Subcutaneous abdominal adipose tissue (tissue), 5 donors: ENCODE data around the gene ZNF230.

Experiments
- H3K27ac ChIP-seq: one replicate; pipeline ENCODE4 v1.7.0; 2013; ENCODE audit warnings: low read depth, mild to moderate bottlenecking, inconsistent platforms, low read length, moderate library complexity
- H3K27me3 ChIP-seq, 5 donors: one replicate each; pipeline ENCODE4 v1.7.0; 2013; ENCODE audit warnings: low read length in 5 of 5, inconsistent platforms in 1 of 5; ENCODE audit not compliant: control insufficient read depth in 5 of 5, insufficient read depth in 4 of 5
- H3K36me3 ChIP-seq, 5 donors: one replicate each; pipeline ENCODE4 v1.7.0; 2013; ENCODE audit warnings: low read length in 5 of 5; ENCODE audit not compliant: control insufficient read depth in 5 of 5, insufficient read depth in 5 of 5
- H3K4me1 ChIP-seq, 5 donors: one replicate each; pipeline ENCODE4 v1.7.0; 2013; ENCODE audit warnings: low read length in 5 of 5, mild to moderate bottlenecking in 3 of 5, moderate library complexity in 1 of 5; ENCODE audit not compliant: control insufficient read depth in 5 of 5, insufficient read depth in 5 of 5
- H3K4me3 ChIP-seq, 5 donors: one replicate each; pipeline ENCODE4 v1.7.0; 2013; ENCODE audit warnings: low read length in 5 of 5, low read depth in 1 of 5
- H3K9ac ChIP-seq, 5 donors: one replicate each; pipeline ENCODE4 v1.7.0; 2013; ENCODE audit warnings: low read length in 5 of 5, mild to moderate bottlenecking in 4 of 5, moderate library complexity in 3 of 5
- H3K9me3 ChIP-seq, 5 donors: one replicate each; pipeline ENCODE4 v1.7.0; 2013; ENCODE audit warnings: low read length in 5 of 5; ENCODE audit not compliant: control insufficient read depth in 5 of 5
- donor health status: healthy.
- donor health status: healthy.
- donor health status: healthy.
- donor health status: healthy.
- donor health status: healthy.

The ZNF230 gene

GRCh38 chr19:44025217-44025936 is 22.6 kb downstream of the ZNF230 start, which contains the start of gene ZNF222:
Gene ZNF222 (plus strand): TSS chr19:44025379. CDS start chr19:44025437, 58 bp downstream.
- Histone ChIP-seq H3K27ac (peak within 1 kb of the TSS; percentile 60), H3K27me3 (no peaks in the 10 kb centered on the region), H3K9me3 (peaks cover 17 to 39% (median 23%) of the 10 kb centered on the region in 5 donors), H3K4me3 (peak within 1 kb of the TSS; percentile 70 to 94 (median 92)), H3K4me1 (peaks cover 0 to 15% (median 14%) of the 10 kb centered on the region in 5 donors), H3K36me3 (peaks cover 32 to 38% (median 35%) of the 10 kb centered on the region in 5 donors), H3K9ac (peak within 1 kb of the TSS; percentile 50 to 88 (median 79))

GRCh38 chr19:44026622-44027021 is 23.9 kb downstream of the ZNF230 start:
- Histone ChIP-seq H3K27me3 (no peaks in the 10 kb centered on the region), H3K36me3 (peaks cover 41 to 51% (median 46%) of the 10 kb centered on the region in 5 donors), H3K4me3 (peak overlapping the region in 1 of 5 donors; percentile 0), H3K27ac (no peak overlapping the region), H3K4me1 (peaks cover 0 to 15% (median 14%) of the 10 kb centered on the region in 5 donors), H3K9ac (no peak overlapping the region), H3K9me3 (peaks cover 27 to 47% (median 32%) of the 10 kb centered on the region in 5 donors)

- H3K27ac ChIP-seq, result no peak overlapping the region
- H3K9me3 ChIP-seq, result peaks cover 53 to 99% (median 79%) of the 10 kb centered on the region in 5 donors
- H3K4me3 ChIP-seq, result peak overlapping the region; percentile 9 to 65 (median 50)
- H3K9ac ChIP-seq, result no peak overlapping the region
- no peaks in the 10 kb centered on the region for H3K27me3 ChIP-seq
- no peaks in the 10 kb centered on the region for H3K4me1 ChIP-seq
- H3K36me3 ChIP-seq, result peaks cover 49 to 57% (median 52%) of the 10 kb centered on the region in 5 donors
These were observed 29.3 kb downstream of the ZNF230 start for GRCh38 chr19:44032001-44032610.

- Histone ChIP-seq H3K27me3 (no peaks in the 10 kb centered on the region), H3K9ac (no peak overlapping the region), H3K27ac (no peak overlapping the region), H3K36me3 (no peaks in the 10 kb centered on the region), H3K4me1 (no peaks in the 10 kb centered on the region), H3K9me3 (peaks cover 16 to 50% (median 30%) of the 10 kb centered on the region in 5 donors), H3K4me3 (no peak overlapping the region)
These were observed 39.4 kb downstream of the ZNF230 start for GRCh38 chr19:44042147-44042546.

- Histone ChIP-seq H3K27me3 (peaks cover 0 to 10% (median 6%) of the 10 kb centered on the region in 5 donors), H3K36me3 (peaks cover 4 to 9% (median 4%) of the 10 kb centered on the region in 5 donors), H3K27ac (peak overlapping the region; percentile 76), H3K4me3 (peak overlapping the region; percentile 68 to 96 (median 93)), H3K9me3 (peaks cover 0 to 10% (median 0%) of the 10 kb centered on the region in 5 donors), H3K9ac (peak overlapping the region in 4 of 5 donors; percentile 44 to 82 (median 54)), H3K4me1 (peaks cover 3 to 20% (median 16%) of the 10 kb centered on the region in 5 donors)
These were observed 48.2 kb downstream of the ZNF230 start for GRCh38 chr19:44050740-44051649.

- H3K36me3 ChIP-seq, result peaks cover 5 to 10% (median 6%) of the 10 kb centered on the region in 5 donors
- H3K9me3 ChIP-seq, result peaks cover 0 to 8% (median 0%) of the 10 kb centered on the region in 5 donors
- H3K4me1 ChIP-seq, result peaks cover 3 to 20% (median 16%) of the 10 kb centered on the region in 5 donors
- H3K27ac ChIP-seq, result peak within 1 kb of the TSS; percentile 76
- peaks cover 0 to 10% (median 6%) of the 10 kb centered on the region in 5 donors for H3K27me3 ChIP-seq
- H3K9ac ChIP-seq, result peak within 1 kb of the TSS; percentile 77 to 97 (median 82)
- peak within 1 kb of the TSS; percentile 68 to 96 (median 93) for H3K4me3 ChIP-seq
These were observed 49.1 kb downstream of the ZNF230 start, which contains the start of gene ZNF223 for GRCh38 chr19:44051650-44052402. Gene ZNF223 (plus strand): TSS chr19:44052036. CDS start chr19:44055177, 3,141 bp downstream.

GRCh38 chr19:44055870-44056269 is 53.1 kb downstream of the ZNF230 start:
- no peak overlapping the region for H3K9ac ChIP-seq
- peaks cover 3 to 18% (median 16%) of the 10 kb centered on the region in 5 donors for H3K4me1 ChIP-seq
- H3K4me3 ChIP-seq, result peak overlapping the region in 1 of 5 donors; percentile 17
- H3K9me3 ChIP-seq, result peaks cover 0 to 10% (median 6%) of the 10 kb centered on the region in 5 donors
- H3K36me3 ChIP-seq, result peaks cover 12 to 40% (median 37%) of the 10 kb centered on the region in 5 donors
- H3K27me3 ChIP-seq, result peaks cover 0 to under 1% (median 0%) of the 10 kb centered on the region in 5 donors
- H3K27ac ChIP-seq, result no peak overlapping the region

- Histone ChIP-seq H3K4me3 (peak overlapping the region in 2 of 5 donors; percentile 16 to 22), H3K27ac (no peak overlapping the region), H3K9ac (no peak overlapping the region), H3K36me3 (peaks cover 39 to 74% (median 70%) of the 10 kb centered on the region in 5 donors), H3K27me3 (no peaks in the 10 kb centered on the region), H3K9me3 (peaks cover 0 to 31% (median 21%) of the 10 kb centered on the region in 5 donors), H3K4me1 (no peaks in the 10 kb centered on the region)
These were observed 56.5 kb downstream of the ZNF230 start for GRCh38 chr19:44059229-44059628.

- H3K9me3 ChIP-seq, result peaks cover 11 to 45% (median 35%) of the 10 kb centered on the region in 5 donors
- H3K4me3 ChIP-seq, result peak overlapping the region in 2 of 5 donors; percentile 7 to 8
- peaks cover 43 to 84% (median 77%) of the 10 kb centered on the region in 5 donors for H3K36me3 ChIP-seq
- H3K27ac ChIP-seq, result no peak overlapping the region
- H3K4me1 ChIP-seq, result no peaks in the 10 kb centered on the region
- H3K9ac ChIP-seq, result no peak overlapping the region
- H3K27me3 ChIP-seq, result no peaks in the 10 kb centered on the region
These were observed 58.3 kb downstream of the ZNF230 start for GRCh38 chr19:44061038-44061437.
